ENCODE data around the gene TMEM138.

DNA sequence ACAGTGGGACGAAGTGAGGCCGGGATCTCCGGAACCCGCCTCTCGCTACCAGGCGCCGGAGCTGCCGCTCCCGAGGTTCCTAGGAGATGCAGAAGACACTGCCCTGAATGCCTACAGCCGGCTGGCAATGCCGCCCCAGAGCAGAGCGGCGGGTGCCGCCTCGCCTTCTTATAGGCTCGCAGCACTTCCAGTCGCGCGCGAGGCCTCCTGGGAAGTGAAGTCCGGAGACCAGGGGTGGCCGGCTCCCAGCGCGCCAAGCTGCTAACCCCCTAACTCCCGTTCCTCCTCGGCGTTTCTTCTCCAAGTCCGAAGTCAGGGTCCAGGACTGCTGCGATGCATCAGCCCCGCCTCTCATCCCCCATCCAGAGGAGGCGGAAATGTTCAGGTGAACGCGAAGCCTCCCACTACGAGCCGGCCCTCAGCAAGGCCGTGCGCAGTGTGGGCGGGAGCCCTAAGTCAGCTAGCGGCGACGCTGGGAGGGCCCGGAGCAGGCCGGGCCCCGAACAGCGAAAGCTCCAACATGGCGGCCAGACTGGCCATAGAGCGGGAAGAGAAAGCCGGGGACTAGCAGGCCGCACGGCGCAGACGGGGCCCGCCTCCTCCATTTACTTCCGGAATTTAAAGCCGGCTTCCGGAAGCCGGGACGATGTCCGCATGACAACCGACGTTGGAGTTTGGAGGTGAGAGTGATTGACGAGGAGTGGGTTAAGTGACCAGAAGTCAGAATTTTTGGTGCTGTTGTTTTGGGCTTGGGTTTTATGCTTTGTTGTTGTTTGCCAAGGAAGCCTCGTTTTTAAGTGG, at the start of gene TMEM138, which contains the start of gene CYB561A3:
- TF ChIP-seq CTCF (conservative IDR thresholded peaks at IDR 0.05; ENCODE audit: low read depth, low read length) (no peak), MAZ (IDR thresholded peaks at IDR 0.05; ENCODE audit: borderline replicate concordance, low read depth, low read length) (peak; percentile 52; the same call in 1 of the 2 replicates), BHLHE40 (IDR thresholded peaks at IDR 0.05; ENCODE audit: low read depth, low read length) (no peak), CEBPB (IDR thresholded peaks at IDR 0.05; ENCODE audit: low read depth, low read length) (no peak), RAD21 (IDR thresholded peaks at IDR 0.05; ENCODE audit: low read length) (no peak), POLR2A (IDR thresholded peaks at IDR 0.05; ENCODE audit: low read depth, low read length) (peak; percentile 88), MXI1 (IDR thresholded peaks at IDR 0.05; ENCODE audit: borderline replicate concordance, low read depth, low read length) (0 out of 2 replicates have a peak, but pooled peaks have one; percentile 57), NFE2L2 (IDR thresholded peaks at IDR 0.05; ENCODE audit: low read depth, low read length) (no peak), RCOR1 (IDR thresholded peaks at IDR 0.05; ENCODE audit: insufficient replicate concordance, low read length) (no peak), CHD1 (IDR thresholded peaks at IDR 0.05; ENCODE audit: low read depth, low read length) (peak; percentile 92; the same call in 1 of the 2 replicates)

All from IMR-90 (cell line).